Right lobe of liver (tissue), 6 donors: ENCODE results near the gene DHRSX. TPM values are rescaled to one million over a fixed set of nuclear protein-coding genes. Genes with fewer than 3 reads are reported as not detected.
"Not testable (repeated sequence)": the region's sequence is repeated elsewhere in the genome, so short reads cannot be mapped to it uniquely, and the experiment has no call there.

Source experiments
- ATAC-seq, 4 donors: fragments of 200-7000 bp; cut with Tn5 transposase; one replicate each; pipeline ENCODE4 v1.9.1; 2020; ENCODE audit warnings: mild to moderate bottlenecking in 4 of 4, moderate library complexity in 4 of 4
- DNase-seq, 3 donors: peaks; one replicate each; pipeline ENCODE4 v3.0.0-alpha.2; 2020
- H3K27ac ChIP-seq, 3 donors: fragments of 200-600 bp; one replicate each; pipeline ENCODE4 v1.8.0; 2022
- H3K27me3 ChIP-seq, 2 donors: fragments of 200-600 bp; one replicate each; pipeline ENCODE4 v1.8.0; 2022
- H3K36me3 ChIP-seq, 4 donors: fragments of 200-600 bp; sonication (generic) in 1 of 4; one replicate each; pipeline versions ENCODE4 v1.5.1 to v1.8.0; 2017 to 2022; ENCODE audit warnings: control low read depth in 1 of 4
- H3K4me1 ChIP-seq, 4 donors: fragments of 200-600 bp; sonication (generic) in 1 of 4; one replicate each; pipeline versions ENCODE4 v1.5.1 to v1.8.0; 2017 to 2022; ENCODE audit warnings: control low read depth in 1 of 4
- H3K4me3 ChIP-seq, 3 donors: fragments of 200-600 bp; one replicate each; pipeline ENCODE4 v1.8.0; 2022
- H3K9me3 ChIP-seq, 4 donors: fragments of 200-600 bp; sonication (generic) in 1 of 4; one replicate each; pipeline versions ENCODE4 v1.5.1 to v1.8.0; 2017 to 2022; ENCODE audit warnings: control low read depth in 1 of 4
- POLR2A ChIP-seq: fragments of 450-650 bp; IDR thresholded peaks from one replicate; pipeline ENCODE4 v1.6.1; 2017; ENCODE audit warnings: antibody characterized with exemption, mild to moderate bottlenecking
- WGBS: methylation state at CpG from one replicate; pipeline ENCODE4 v1.1.6; 2018; ENCODE audit warnings: low coverage, low lambda C conversion rate; ENCODE audit not compliant: insufficient coverage; ENCODE audit errors: missing lambda C conversion rate; 5-methylcytosine and 5-hydroxymethylcytosine counted together
- intact Hi-C, 2 donors: fragments of 100-400 bp; cut with DNase I; formaldehyde crosslinking; loops; one replicate each; pipeline versions ENCODE4 v1.11.2 to v1.14.1; 2022
- total RNA-seq, 6 experiments: library from RNA; depleted of rRNA in 2 of 6; stranded (reverse); fragments of >200 nt in 2 of 6; fragmentation: NEBNext Ultra II Directional in 3 of 6; extraction: Animal tissue kit (Norgen Biotek cat#: 25700) in 3 of 6; gene quantifications; one replicate each; pipeline versions ENCODE4 v1.1.0 to v1.2.4, GENCODE V29; 2016 to 2023
- TF ChIP-seq, protein P1 (sequence below), 4 donors: fragments of 200-600 bp in 3 of 4; fragments of 450-650 bp in 1 of 4; IDR thresholded peaks; one replicate each; pipeline versions ENCODE4 v1.5.1 to v1.8.0; 2016 to 2022; ENCODE audit warnings: antibody characterized with exemption in 4 of 4, mild to moderate bottlenecking in 2 of 4
- donor health status: DM: no; HTN: yes; CAD: no.
- donor health status: DM: no; HTN: no; CAD: no.
- donor health status: DM: no; HTN: no; CAD: no.
- donor health status: DM: no; HTN: yes; CAD: no.
- donor health status: DM: no; HTN: yes; CAD: no.

Gene DHRSX
- total RNA-seq, 6 experiments from 2014 or later: 15.6 to 34.5 (median 29.0) TPM

DNA sequence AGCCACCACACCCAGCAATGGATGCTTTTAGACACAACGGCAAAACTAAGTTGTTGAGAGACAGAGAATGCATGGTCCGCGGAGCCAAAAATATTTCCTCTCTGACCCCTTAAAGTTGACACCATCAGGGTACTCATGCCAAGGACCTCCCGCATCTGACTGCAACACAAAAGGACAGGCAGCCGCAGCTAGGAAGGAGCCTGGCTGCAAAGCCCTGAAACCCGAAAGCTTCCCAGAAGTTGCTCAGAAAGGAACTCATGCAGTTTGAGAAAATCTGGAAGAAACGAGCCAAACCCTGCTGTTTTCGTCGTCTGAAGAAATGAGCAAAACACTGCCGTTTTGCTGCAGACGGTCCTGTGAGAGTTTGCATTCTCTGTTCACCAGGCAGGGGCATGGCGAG lies 16.5 kb downstream of the DHRSX start:
- Histone ChIP-seq H3K9me3 (no peaks in the 10 kb centered on the region), H3K27me3 (no peaks in the 10 kb centered on the region), H3K36me3 (peaks cover 0 to 31% (median 18%) of the 10 kb centered on the region in 4 donors), H3K27ac (no peak overlapping the region), H3K4me3 (no peak overlapping the region), H3K4me1 (no peaks in the 10 kb centered on the region)
- 86% methylated on average over 6 of the region's 12 CpGs for WGBS
- DNase-seq (peak in 2 of 3 donors; percentile 7 to 18), ATAC-seq (no peak)
- TF ChIP-seq, protein P1, sequence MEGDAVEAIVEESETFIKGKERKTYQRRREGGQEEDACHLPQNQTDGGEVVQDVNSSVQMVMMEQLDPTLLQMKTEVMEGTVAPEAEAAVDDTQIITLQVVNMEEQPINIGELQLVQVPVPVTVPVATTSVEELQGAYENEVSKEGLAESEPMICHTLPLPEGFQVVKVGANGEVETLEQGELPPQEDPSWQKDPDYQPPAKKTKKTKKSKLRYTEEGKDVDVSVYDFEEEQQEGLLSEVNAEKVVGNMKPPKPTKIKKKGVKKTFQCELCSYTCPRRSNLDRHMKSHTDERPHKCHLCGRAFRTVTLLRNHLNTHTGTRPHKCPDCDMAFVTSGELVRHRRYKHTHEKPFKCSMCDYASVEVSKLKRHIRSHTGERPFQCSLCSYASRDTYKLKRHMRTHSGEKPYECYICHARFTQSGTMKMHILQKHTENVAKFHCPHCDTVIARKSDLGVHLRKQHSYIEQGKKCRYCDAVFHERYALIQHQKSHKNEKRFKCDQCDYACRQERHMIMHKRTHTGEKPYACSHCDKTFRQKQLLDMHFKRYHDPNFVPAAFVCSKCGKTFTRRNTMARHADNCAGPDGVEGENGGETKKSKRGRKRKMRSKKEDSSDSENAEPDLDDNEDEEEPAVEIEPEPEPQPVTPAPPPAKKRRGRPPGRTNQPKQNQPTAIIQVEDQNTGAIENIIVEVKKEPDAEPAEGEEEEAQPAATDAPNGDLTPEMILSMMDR (IDR thresholded peaks at IDR 0.05): no peak
- no peak for TF ChIP-seq POLR2A
- intact Hi-C loops: no loop called here

DNA sequence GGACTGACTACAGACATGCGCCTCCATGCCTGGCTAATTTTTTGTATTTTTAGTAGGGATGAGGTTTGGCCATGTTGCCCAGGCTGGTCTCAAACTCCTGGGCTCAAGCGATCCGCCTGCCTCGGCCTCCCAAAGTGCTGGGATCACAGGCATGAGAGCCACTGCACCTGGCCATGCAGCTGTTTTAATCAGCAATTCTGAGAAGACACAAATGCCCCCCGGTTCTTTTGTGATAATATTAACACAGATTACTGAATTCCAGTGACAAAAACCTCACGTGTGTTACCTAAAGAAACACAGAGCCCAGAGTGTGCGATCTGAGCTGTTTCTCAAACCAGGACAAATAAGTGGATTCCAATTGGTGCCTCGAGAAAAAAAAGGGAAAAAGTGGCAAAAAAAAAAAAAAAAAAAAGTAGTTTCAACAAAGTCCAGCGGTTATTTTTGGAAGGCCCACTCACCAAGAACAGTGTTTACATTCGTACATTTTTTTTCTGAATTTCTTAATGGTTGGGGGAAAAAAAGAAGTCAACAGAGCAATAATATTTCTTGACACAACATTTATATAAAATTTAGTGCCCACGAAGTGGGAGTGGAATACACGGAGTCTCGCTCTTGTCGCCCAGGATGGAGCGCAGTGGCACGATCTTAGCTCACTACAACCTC lies 17.2 kb downstream of the DHRSX start:
- intact Hi-C loops: no loop called here
- Histone ChIP-seq H3K36me3 (peaks cover 0 to 25% (median 12%) of the 10 kb centered on the region in 4 donors), H3K9me3 (no peaks in the 10 kb centered on the region), H3K4me1 (no peaks in the 10 kb centered on the region), H3K4me3 (no peak overlapping the region), H3K27me3 (no peaks in the 10 kb centered on the region), H3K27ac (no peak overlapping the region)
- ATAC-seq: no peak
- WGBS: 81% methylated on average over 16 of the region's 16 CpGs
- TF ChIP-seq POLR2A: no peak
- DNase-seq: peak in 2 of 3 donors; percentile 3 to 28

DNA sequence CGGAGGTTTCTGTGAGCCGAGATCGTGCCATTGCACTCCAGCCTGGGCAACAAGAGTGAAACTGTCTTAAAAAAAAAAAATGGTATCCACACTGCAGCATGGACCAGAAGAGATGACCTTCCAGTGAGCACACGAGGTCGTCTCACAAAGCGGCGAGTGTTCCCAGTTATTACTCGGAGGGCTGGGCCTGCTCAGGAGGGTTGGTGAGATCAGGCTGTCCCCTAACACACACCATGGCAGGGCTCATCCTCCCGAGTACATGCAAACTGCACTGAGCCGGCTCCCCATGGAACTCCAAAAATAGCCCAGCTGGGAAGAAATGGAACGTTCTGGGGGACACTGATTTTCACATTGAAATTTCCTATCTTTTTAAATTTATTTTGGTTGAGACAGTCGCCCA lies 19.2 kb downstream of the DHRSX start:
- H3K4me3 ChIP-seq, H3K36me3 ChIP-seq, intact Hi-C loops, ATAC-seq, DNase-seq, H3K4me1 ChIP-seq, H3K27ac ChIP-seq, H3K9me3 ChIP-seq, H3K27me3 ChIP-seq: not testable (repeated sequence)
- WGBS: 79% methylated on average over 9 of the region's 12 CpGs

DNA sequence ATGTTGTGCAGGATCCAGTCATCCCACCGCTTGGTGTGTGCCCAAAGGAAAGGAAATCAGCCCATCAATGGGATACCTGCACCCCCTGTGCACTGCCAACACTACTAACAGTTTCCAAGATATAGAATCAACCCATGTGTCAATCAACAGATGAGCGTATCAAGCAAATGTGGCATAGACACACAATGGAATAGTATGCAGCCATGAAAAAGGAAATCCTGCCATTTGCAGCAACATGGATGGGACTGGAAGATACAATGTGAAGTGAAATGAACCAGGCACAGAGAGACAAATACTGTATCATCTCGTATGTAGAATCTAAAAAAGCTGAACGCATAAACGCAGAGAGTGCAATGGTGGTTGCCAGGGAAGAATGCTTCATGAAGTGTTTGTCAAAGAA lies 20.8 kb downstream of the DHRSX start:
- H3K4me1 ChIP-seq, H3K27me3 ChIP-seq, H3K27ac ChIP-seq, ATAC-seq, H3K9me3 ChIP-seq, intact Hi-C loops, DNase-seq, H3K36me3 ChIP-seq, H3K4me3 ChIP-seq: not testable (repeated sequence)
- WGBS: 81% methylated on average over 5 of the region's 5 CpGs

DNA sequence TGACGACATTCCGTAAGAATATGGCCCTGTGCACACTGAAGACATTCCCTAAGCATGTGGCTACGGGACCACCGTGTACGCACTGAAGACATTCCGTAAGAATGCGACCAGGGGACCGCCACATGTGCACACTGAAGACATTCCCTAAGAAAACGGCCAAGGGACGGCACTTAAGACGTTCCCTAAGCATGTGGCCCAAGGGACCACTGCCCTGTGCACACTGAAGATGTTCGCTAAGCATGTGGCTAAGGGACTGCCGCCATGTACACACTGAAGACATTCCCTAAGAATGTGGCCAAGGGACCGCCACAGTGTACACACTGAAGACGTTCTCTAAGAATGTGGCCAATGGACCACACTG lies 21.4 kb downstream of the DHRSX start:
- Histone ChIP-seq H3K36me3 (no peaks in the 10 kb centered on the region), H3K27me3 (no peaks in the 10 kb centered on the region), H3K4me3 (no peak overlapping the region), H3K4me1 (no peaks in the 10 kb centered on the region), H3K9me3 (no peaks in the 10 kb centered on the region), H3K27ac (no peak overlapping the region)
- TF ChIP-seq, protein P1 (IDR thresholded peaks at IDR 0.05): no peak
- TF ChIP-seq POLR2A: no peak
- intact Hi-C loops: no loop called here
- ATAC-seq: no peak
- 100% methylated on average over 9 of the region's 15 CpGs for WGBS
- peak in 1 of 3 donors; percentile 3 for DNase-seq

DNA sequence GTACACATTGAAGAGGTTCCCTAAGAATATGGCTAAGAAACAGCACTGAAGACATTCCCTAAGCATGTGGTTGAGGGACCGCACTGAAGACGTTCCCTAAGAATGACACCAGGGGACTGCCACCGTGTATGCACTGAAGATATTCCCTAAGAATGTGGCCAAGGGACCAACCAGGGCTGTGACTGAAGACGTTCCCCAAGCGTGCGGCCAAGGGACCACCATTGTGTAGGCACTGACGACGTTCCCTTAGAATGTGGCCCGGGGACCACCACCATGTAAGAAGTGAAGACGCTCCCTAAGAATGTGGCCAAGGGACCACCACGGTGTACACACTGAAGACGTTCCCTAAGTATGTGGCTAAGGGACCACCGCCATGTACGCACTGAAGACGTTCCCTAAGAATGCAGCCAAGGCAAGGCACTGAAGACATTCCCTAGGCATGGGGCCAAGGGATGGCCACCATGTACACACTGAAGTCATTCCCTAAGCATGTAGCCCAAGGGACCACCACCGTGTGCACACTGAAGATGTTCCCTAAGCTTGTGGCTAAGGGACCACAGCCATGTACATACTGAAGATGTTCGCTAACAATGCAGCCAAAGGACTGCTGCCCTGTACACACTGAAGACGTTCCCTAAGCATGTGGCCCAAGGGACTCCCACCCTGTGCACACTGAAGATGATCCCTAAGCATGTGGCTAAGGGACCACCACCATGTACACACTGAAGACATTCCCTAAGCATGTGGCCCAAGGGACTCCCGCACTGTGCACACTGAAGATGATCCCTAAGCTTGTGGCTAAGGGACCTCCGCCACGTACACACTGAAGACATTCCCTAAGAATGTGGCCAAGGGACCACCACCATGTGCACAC lies 22.0 kb downstream of the DHRSX start:
- H3K27ac ChIP-seq: no peak overlapping the region
- H3K4me1 ChIP-seq: no peaks in the 10 kb centered on the region
- H3K36me3 ChIP-seq: no peaks in the 10 kb centered on the region
- H3K9me3 ChIP-seq: no peaks in the 10 kb centered on the region
- no peaks in the 10 kb centered on the region for H3K27me3 ChIP-seq
- WGBS: 70% methylated on average over 3 of the region's 21 CpGs
- TF ChIP-seq POLR2A: no peak
- TF ChIP-seq, protein P1 (IDR thresholded peaks at IDR 0.05): no peak
- no peak overlapping the region for H3K4me3 ChIP-seq
- ATAC-seq (no peak), DNase-seq (peak in 1 of 3 donors; percentile 21)
- intact Hi-C loops: no loop called here

DNA sequence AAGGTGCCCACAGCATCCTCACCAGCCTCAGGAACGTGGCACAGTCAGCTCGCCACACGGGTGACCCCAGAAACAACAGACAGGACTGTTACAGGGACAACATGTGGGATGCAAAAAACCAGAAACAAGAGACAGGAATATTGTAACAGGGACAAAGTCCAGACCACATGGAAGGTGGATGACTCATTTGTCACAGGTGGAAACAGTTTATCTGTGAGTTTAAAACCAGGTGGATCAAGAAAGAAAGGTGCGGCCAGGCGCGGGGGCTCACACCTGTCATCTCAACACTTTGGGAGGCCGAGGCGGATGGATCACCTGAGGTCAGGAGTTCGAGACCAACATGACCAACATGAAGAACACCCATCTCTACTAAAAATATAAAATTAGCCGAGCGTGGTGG lies 23.5 kb downstream of the DHRSX start:
- H3K27me3 ChIP-seq, H3K27ac ChIP-seq, H3K36me3 ChIP-seq, H3K9me3 ChIP-seq, intact Hi-C loops, H3K4me3 ChIP-seq: not testable (repeated sequence)
- peaks cover 0 to 12% (median 0%) of the 10 kb centered on the region in 4 donors for H3K4me1 ChIP-seq
- ATAC-seq (peak in 3 of 4 donors; percentile 22 to 70 (median 69)), DNase-seq (peak in 1 of 3 donors; percentile 30)
- WGBS: 63% methylated on average over 6 of the region's 11 CpGs
